Tibial nerve (tissue), 4 donors: ENCODE measurements around the gene TERT. TPM values are rescaled to one million over a fixed set of nuclear protein-coding genes. Genes with fewer than 3 reads are reported as not detected.
"Not testable (repeated sequence)": the region's sequence is repeated elsewhere in the genome, so short reads cannot be mapped to it uniquely, and the experiment has no call there.

Experiments used
- DNase-seq, 2 donors: peaks; one replicate each; pipeline ENCODE4 v3.0.0-alpha.2; 2019; ENCODE audit warnings: low spot score in 2 of 2
- H3K27ac ChIP-seq, 4 donors: fragments of 200-600 bp; sonication (generic) in 3 of 4; one replicate each; pipeline ENCODE4 v1.5.1; 2017 to 2019; ENCODE audit warnings: mild to moderate bottlenecking in 1 of 4
- H3K27me3 ChIP-seq, 2 donors: fragments of 200-600 bp; sonication (generic) in 1 of 2; one replicate each; pipeline versions ENCODE4 v1.5.1 to v1.6.0; 2017 to 2019
- H3K36me3 ChIP-seq, 3 donors: fragments of 200-600 bp; sonication (generic); one replicate each; pipeline ENCODE4 v1.5.1; 2018 to 2019
- H3K4me1 ChIP-seq, 4 donors: fragments of 200-600 bp; sonication (generic) in 3 of 4; one replicate each; pipeline ENCODE4 v1.5.1; 2017 to 2019
- H3K4me3 ChIP-seq, 4 donors: fragments of 200-600 bp; sonication (generic) in 3 of 4; one replicate each; pipeline ENCODE4 v1.5.1; 2017 to 2019; ENCODE audit warnings: mild to moderate bottlenecking in 1 of 4, moderate library complexity in 1 of 4
- H3K9me3 ChIP-seq, 4 donors: fragments of 200-600 bp; sonication (generic) in 3 of 4; one replicate each; pipeline ENCODE4 v1.5.1; 2017 to 2019
- EP300 ChIP-seq, 2 donors: sonication (generic); formaldehyde crosslinking; IDR thresholded peaks; one replicate each; pipeline ENCODE4 v1.6.1; 2017; ENCODE audit warnings: antibody characterized with exemption in 2 of 2, mild to moderate bottlenecking in 1 of 2
- POLR2A ChIP-seq, 2 donors: fragments of 450-650 bp; IDR thresholded peaks; one replicate each; pipeline ENCODE4 v1.6.1; 2017; ENCODE audit warnings: antibody characterized with exemption in 2 of 2, mild to moderate bottlenecking in 2 of 2, moderate library complexity in 2 of 2
- WGBS, 2 donors: methylation state at CpG; one replicate each; pipeline ENCODE4 v1.1.5; 2018; 5-methylcytosine and 5-hydroxymethylcytosine counted together
- total RNA-seq, 4 donors: library from RNA; depleted of rRNA; stranded (reverse); fragments of >200 nt; gene quantifications; one replicate each; pipeline ENCODE4 v1.1.0, GENCODE V29; 2016
- TF ChIP-seq, protein P1 (sequence below), 5 experiments: fragments of 200-600 bp in 3 of 5; fragments of 450-650 bp in 2 of 5; sonication (generic) in 3 of 5; IDR thresholded peaks; one replicate each; pipeline ENCODE4 v1.5.1; 2016 to 2019; ENCODE audit warnings: antibody characterized with exemption in 5 of 5, mild to moderate bottlenecking in 3 of 5, moderate library complexity in 2 of 5

The TERT gene
- total RNA-seq, 4 donors from 2014 or later, result not detected

DNA sequence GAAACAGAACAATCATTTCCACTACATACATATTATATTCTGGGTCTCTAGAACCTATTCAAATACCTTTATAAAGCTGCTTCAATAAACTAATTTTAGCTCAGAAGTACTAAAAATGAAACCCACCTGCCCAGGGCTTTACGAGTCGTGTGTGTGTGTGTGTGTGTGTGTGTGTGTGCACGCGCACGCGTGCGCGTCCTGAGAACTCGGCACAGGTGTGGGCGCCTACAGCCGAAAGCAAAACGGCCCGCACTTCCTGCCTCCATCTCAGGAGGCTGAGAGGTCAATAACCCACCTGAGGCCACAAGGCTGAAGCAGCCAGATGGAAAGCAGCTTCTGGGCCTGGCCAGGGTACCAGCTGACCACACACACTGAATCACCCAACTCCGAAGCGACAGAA is 47.0 kb upstream of the TERT start:
- WGBS, 2 donors, result 87 to 88% methylated on average over 15 of the region's 15 CpGs
- H3K4me1 ChIP-seq, result peaks cover 0 to 33% (median 16%) of the 10 kb centered on the region in 4 donors

DNA sequence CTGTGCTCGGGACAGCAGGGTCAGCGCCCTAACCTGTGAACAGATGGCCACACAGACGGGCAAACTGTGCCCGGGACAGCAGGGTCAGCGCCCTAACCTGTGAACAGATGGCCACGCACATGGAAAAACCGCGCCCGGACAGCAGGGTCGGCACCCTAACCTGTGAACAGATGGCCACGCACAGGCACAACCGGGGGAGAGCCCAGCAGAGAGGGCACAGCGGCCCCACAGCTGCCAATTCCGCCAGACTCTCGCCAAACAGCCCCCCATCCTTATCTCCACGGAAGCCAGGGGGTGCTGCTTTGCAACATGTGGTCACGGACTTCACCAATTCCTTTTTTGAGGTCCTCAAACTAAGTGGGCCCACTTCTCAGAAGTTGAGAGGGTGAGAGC is 44.9 kb upstream of the TERT start:
- not testable (repeated sequence) for H3K4me3 ChIP-seq, H3K27ac ChIP-seq, H3K27me3 ChIP-seq, H3K9me3 ChIP-seq, DNase-seq
- Histone ChIP-seq H3K4me1 (peaks cover 0 to 20% (median 10%) of the 10 kb centered on the region in 4 donors), H3K36me3 (peaks cover 6 to 86% (median 24%) of the 10 kb centered on the region in 3 donors)
- WGBS, 2 donors, result 89% methylated on average over 11 to 15 of the region's 17 CpGs

More for the DNA sequence above, 47.0 kb upstream of the TERT start:
- Histone ChIP-seq H3K9me3 (no peaks in the 10 kb centered on the region), H3K27me3 (no peaks in the 10 kb centered on the region), H3K4me3 (no peak overlapping the region), H3K36me3 (peaks cover 6 to 66% (median 15%) of the 10 kb centered on the region in 3 donors), H3K27ac (no peak overlapping the region)
- TF ChIP-seq, protein P1, sequence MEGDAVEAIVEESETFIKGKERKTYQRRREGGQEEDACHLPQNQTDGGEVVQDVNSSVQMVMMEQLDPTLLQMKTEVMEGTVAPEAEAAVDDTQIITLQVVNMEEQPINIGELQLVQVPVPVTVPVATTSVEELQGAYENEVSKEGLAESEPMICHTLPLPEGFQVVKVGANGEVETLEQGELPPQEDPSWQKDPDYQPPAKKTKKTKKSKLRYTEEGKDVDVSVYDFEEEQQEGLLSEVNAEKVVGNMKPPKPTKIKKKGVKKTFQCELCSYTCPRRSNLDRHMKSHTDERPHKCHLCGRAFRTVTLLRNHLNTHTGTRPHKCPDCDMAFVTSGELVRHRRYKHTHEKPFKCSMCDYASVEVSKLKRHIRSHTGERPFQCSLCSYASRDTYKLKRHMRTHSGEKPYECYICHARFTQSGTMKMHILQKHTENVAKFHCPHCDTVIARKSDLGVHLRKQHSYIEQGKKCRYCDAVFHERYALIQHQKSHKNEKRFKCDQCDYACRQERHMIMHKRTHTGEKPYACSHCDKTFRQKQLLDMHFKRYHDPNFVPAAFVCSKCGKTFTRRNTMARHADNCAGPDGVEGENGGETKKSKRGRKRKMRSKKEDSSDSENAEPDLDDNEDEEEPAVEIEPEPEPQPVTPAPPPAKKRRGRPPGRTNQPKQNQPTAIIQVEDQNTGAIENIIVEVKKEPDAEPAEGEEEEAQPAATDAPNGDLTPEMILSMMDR (IDR thresholded peaks at IDR 0.05), result no peak
- TF ChIP-seq POLR2A (IDR thresholded peaks at IDR 0.05) (no peak), EP300 (IDR thresholded peaks at IDR 0.05) (no peak)
- DNase-seq, result no peak

DNA sequence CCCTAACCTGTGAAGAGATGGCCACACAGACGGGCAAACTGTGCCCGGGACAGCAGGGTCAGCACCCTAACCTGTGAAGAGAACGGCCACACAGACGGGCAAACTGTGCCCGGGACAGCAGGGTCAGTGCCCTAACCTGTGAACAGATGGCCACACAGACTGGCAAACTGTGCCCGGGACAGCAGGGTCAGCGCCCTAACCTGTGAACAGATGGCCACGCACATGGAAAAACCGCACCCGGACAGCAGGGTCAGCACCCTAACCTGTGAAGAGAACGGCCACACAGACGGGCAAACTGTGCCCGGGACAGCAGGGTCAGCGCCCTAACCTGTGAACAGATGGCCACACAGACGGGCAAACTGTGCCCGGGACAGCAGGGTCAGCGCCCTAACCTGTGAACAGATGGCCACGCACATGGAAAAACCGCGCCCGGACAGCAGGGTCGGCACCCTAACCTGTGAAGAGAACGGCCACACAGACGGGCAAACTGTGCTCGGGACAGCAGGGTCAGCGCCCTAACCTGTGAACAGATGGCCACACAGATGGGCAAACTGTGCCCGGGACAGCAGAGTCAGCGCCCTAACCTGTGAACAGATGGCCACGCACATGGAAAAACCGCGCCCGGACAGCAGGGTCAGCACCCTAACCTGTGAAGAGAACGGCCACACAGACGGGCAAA is 44.4 kb upstream of the TERT start:
- H3K36me3 ChIP-seq, result peaks cover 6 to 91% (median 26%) of the 10 kb centered on the region in 3 donors
- 92% methylated on average over 21 to 25 of the region's 34 CpGs for WGBS, 2 donors
- not testable (repeated sequence) for H3K9me3 ChIP-seq, H3K27ac ChIP-seq, H3K4me3 ChIP-seq, H3K27me3 ChIP-seq, DNase-seq
- peaks cover 0 to 19% (median 10%) of the 10 kb centered on the region in 4 donors for H3K4me1 ChIP-seq

DNA sequence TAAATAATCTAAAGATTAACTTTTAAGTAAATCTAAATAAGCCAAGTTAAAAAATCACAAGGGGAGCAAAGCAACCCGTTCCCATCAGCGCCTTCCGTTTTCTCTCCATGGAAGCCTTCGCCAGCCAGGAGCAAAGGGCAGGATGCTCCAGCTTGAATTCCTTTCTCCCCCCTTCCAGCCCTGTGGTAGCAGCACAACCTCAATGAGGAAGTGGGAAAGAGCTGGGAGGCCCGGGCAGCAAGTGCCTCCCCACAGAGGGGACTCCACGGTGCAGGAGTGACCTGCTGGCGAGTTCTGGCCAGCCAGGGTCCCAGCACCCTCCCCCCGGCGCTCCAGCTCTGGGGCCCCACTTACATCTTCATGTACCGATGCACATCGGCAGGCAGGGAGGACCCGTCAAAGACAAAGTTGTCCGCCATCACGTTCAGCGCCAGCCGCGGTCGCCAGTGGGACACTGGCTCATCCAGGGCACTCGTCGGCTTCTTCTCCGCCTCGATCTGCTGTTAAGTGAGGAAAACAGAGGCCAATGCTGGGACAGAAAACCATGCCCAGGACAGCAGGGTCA is 43.7 kb upstream of the TERT start:
- peaks cover 6 to 98% (median 31%) of the 10 kb centered on the region in 3 donors for H3K36me3 ChIP-seq
- WGBS, 2 donors, result 91 to 94% methylated on average over 22 of the region's 22 CpGs
- no peak for DNase-seq

DNA sequence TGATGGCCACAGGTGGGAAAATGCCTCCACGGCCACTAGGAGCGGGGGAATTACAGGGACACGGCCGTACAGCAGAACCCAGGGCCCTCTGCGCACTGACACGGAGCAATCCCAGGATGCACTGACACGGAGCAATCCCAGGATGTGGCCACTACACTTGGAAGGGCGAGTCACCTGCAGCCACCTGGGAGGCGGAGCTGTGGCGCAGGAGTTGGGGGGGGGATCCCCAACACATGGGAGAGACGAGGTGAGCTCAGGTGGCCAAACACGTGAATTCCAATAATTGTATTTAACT is 43.3 kb upstream of the TERT start:
- no peak overlapping the region for H3K27ac ChIP-seq
- 84 to 93% methylated on average over 11 to 12 of the region's 12 CpGs for WGBS, 2 donors
- H3K4me1 ChIP-seq, result peaks cover 0 to 8% (median under 1%) of the 10 kb centered on the region in 4 donors
- no peak for TF ChIP-seq POLR2A (IDR thresholded peaks at IDR 0.05)
- TF ChIP-seq EP300 (IDR thresholded peaks at IDR 0.05), result no peak
- TF ChIP-seq, protein P1 (IDR thresholded peaks at IDR 0.05), result no peak
- no peaks in the 10 kb centered on the region for H3K27me3 ChIP-seq
- DNase-seq, result no peak
- no peak overlapping the region for H3K4me3 ChIP-seq
- peaks cover 6 to 98% (median 31%) of the 10 kb centered on the region in 3 donors for H3K36me3 ChIP-seq
- no peaks in the 10 kb centered on the region for H3K9me3 ChIP-seq

More for the DNA sequence above, 43.7 kb upstream of the TERT start:
- Histone ChIP-seq H3K27ac (no peak overlapping the region), H3K9me3 (no peaks in the 10 kb centered on the region), H3K4me1 (peaks cover 0 to 12% (median 3%) of the 10 kb centered on the region in 4 donors), H3K27me3 (no peaks in the 10 kb centered on the region), H3K4me3 (no peak overlapping the region)
- TF ChIP-seq, protein P1 (IDR thresholded peaks at IDR 0.05), result no peak
- TF ChIP-seq POLR2A (IDR thresholded peaks at IDR 0.05), result no peak
- no peak for TF ChIP-seq EP300 (IDR thresholded peaks at IDR 0.05)

DNA sequence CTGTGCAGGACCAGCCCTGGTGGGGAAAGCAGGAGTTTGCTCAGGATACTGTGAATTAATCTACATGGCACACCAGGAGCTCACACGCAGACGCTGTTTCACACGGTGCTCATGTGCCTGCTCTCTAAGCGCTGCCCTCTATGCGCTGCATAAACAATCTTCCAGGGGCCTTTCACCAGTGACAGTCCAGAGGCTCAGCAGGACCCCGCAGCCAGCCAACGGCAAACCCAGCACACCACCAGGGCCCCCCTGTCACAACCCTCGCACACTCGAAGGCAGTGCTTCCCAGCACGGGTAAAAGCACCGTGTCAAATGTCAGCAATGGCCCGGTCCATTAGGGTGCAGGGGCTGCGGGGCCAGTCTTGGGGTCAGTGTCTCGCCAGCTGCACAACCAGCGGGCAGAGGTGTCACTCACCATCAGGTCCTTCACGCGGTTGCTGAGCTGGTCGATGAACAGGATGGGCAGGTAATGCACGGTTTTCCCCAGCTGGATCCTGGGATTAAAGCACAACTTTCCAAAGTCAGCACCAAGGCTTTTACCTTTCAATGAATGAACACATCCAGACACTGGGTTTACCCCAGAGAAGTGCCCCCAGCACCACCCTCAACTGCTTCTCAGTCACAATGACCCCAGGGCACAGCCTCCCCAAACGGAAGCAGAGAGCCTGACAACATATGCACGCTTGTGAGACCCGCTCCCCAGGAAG is 42.8 kb upstream of the TERT start:
- Histone ChIP-seq H3K4me3 (no peak overlapping the region), H3K4me1 (peaks cover 0 to 3% (median 0%) of the 10 kb centered on the region in 4 donors), H3K27me3 (no peaks in the 10 kb centered on the region), H3K9me3 (no peaks in the 10 kb centered on the region), H3K36me3 (peaks cover 6 to 96% (median 31%) of the 10 kb centered on the region in 3 donors), H3K27ac (no peak overlapping the region)
- TF ChIP-seq POLR2A (IDR thresholded peaks at IDR 0.05) (no peak), EP300 (IDR thresholded peaks at IDR 0.05) (no peak)
- TF ChIP-seq, protein P1 (IDR thresholded peaks at IDR 0.05), result no peak
- DNase-seq, result no peak
- 88 to 91% methylated on average over 16 to 21 of the region's 22 CpGs for WGBS, 2 donors
